NT2/D1 (cell line): ENCODE measurements around the gene FAM111A.
"Not testable (repeated sequence)": the region's sequence is repeated elsewhere in the genome, so short reads cannot be mapped to it uniquely, and the experiment has no call there.

ENCODE experiments used
- DNase-seq: peaks from one replicate; pipeline ENCODE4 v3.0.0-alpha.2; 2011; ENCODE audit warnings: low read depth, low spot score
- H3K27me3 ChIP-seq: 2 replicates; pipeline ENCODE4 v1.6.0; 2011; ENCODE audit warnings: mild to moderate bottlenecking; ENCODE audit not compliant: insufficient read length, insufficient read depth
- H3K36me3 ChIP-seq: 2 replicates; pipeline ENCODE4 v1.6.1; 2011; ENCODE audit warnings: mild to moderate bottlenecking, low read length, mixed read lengths; ENCODE audit not compliant: insufficient read depth, insufficient read length
- H3K4me1 ChIP-seq: 2 replicates; pipeline ENCODE4 v1.5.1; 2011; ENCODE audit not compliant: insufficient read depth, insufficient read length
- H3K4me3 ChIP-seq: 2 replicates; pipeline ENCODE4 v1.5.1; 2011; ENCODE audit warnings: low read depth; ENCODE audit not compliant: insufficient read length
- H3K9ac ChIP-seq: 2 replicates; pipeline ENCODE4 v1.6.0; 2011; ENCODE audit warnings: low read depth; ENCODE audit not compliant: insufficient read length
- H3K9me3 ChIP-seq: 2 replicates; pipeline ENCODE4 v1.5.1; 2011; ENCODE audit warnings: mild to moderate bottlenecking, low read length; ENCODE audit not compliant: insufficient read depth
- SUZ12 ChIP-seq: IDR thresholded peaks from 2 replicates; pipeline ENCODE4 v1.6.1; 2011; ENCODE audit not compliant: insufficient read length, insufficient read depth; ENCODE audit errors: extremely low read depth
- YY1 ChIP-seq: IDR thresholded peaks from 2 replicates; pipeline ENCODE4 v1.6.1; 2011; ENCODE audit not compliant: insufficient read length, insufficient read depth
- ZNF274 ChIP-seq: IDR thresholded peaks from 2 replicates; pipeline ENCODE4 v1.6.1; 2011; ENCODE audit warnings: mild to moderate bottlenecking, low read depth, low read length

Gene FAM111A

GRCh38 chr11:59135648-59136461 is 6.8 kb upstream of the FAM111A start:
- no peak overlapping the region for H3K4me3 ChIP-seq
- no peaks in the 10 kb centered on the region for H3K36me3 ChIP-seq
- TF ChIP-seq SUZ12: no peak
- no peak for TF ChIP-seq YY1
- no peak for TF ChIP-seq ZNF274
- peaks cover 28% of the 10 kb centered on the region; the same call in 1 of the 2 replicates for H3K9me3 ChIP-seq
- peak; percentile 69 for DNase-seq
- H3K9ac ChIP-seq: peak overlapping the region; percentile 65
- no peaks in the 10 kb centered on the region for H3K4me1 ChIP-seq
- H3K27me3 ChIP-seq: peaks cover 13% of the 10 kb centered on the region

- peaks cover 18% of the 10 kb centered on the region for H3K27me3 ChIP-seq
- not testable (repeated sequence) for H3K36me3 ChIP-seq, DNase-seq, H3K4me3 ChIP-seq, H3K9ac ChIP-seq, H3K4me1 ChIP-seq
- H3K9me3 ChIP-seq: peaks cover 21% of the 10 kb centered on the region; the same call in 1 of the 2 replicates
Measured at GRCh38 chr11:59136551-59136950, 6.1 kb upstream of the FAM111A start.

GRCh38 chr11:59137190-59137589 is 5.5 kb upstream of the FAM111A start:
- Histone ChIP-seq H3K36me3 (no peaks in the 10 kb centered on the region), H3K27me3 (peaks cover 22% of the 10 kb centered on the region), H3K4me3 (no peak overlapping the region), H3K4me1 (no peaks in the 10 kb centered on the region), H3K9ac (no peak overlapping the region), H3K9me3 (peaks cover 15% of the 10 kb centered on the region; the same call in 1 of the 2 replicates)
- DNase-seq: no peak
- TF ChIP-seq YY1: no peak
- no peak for TF ChIP-seq SUZ12
- no peak for TF ChIP-seq ZNF274

- 0 out of 2 replicates have a peak, but pooled peaks cover under 1% of the 10 kb centered on the region for H3K9me3 ChIP-seq
- DNase-seq: no peak
- H3K4me1 ChIP-seq: no peaks in the 10 kb centered on the region
Measured at GRCh38 chr11:59138643-59139042, 4.0 kb upstream of the FAM111A start.

GRCh38 chr11:59141191-59141590 is 1.5 kb upstream of the FAM111A start:
- Histone ChIP-seq H3K4me1 (no peaks in the 10 kb centered on the region), H3K36me3 (no peaks in the 10 kb centered on the region), H3K4me3 (no peak overlapping the region), H3K9me3 (peaks cover 9% of the 10 kb centered on the region; the same call in 1 of the 2 replicates), H3K9ac (no peak overlapping the region), H3K27me3 (peaks cover 56% of the 10 kb centered on the region)
- TF ChIP-seq SUZ12 (no peak), ZNF274 (no peak), YY1 (no peak)
- no peak for DNase-seq

More at GRCh38 chr11:59138643-59139042, 4.0 kb upstream of the FAM111A start:
- peaks cover 35% of the 10 kb centered on the region for H3K27me3 ChIP-seq
- no peak for TF ChIP-seq YY1
- TF ChIP-seq ZNF274: no peak
- TF ChIP-seq SUZ12: no peak
- H3K9ac ChIP-seq: no peak overlapping the region
- no peaks in the 10 kb centered on the region for H3K36me3 ChIP-seq
- H3K4me3 ChIP-seq: no peak overlapping the region

GRCh38 chr11:59141673-59142460 is 789 bp upstream of the FAM111A start:
- H3K4me1 ChIP-seq: no peaks in the 10 kb centered on the region
- peaks cover 9% of the 10 kb centered on the region; the same call in 1 of the 2 replicates for H3K9me3 ChIP-seq
- H3K4me3 ChIP-seq: peak overlapping the region; percentile 66
- peaks cover 49% of the 10 kb centered on the region for H3K27me3 ChIP-seq
- TF ChIP-seq ZNF274 (no peak), YY1 (no peak), SUZ12 (no peak)
- H3K9ac ChIP-seq: peak overlapping the region; percentile 67
- DNase-seq: no peak
- no peaks in the 10 kb centered on the region for H3K36me3 ChIP-seq

GRCh38 chr11:59144096-59144495 is 1.4 kb downstream of the FAM111A start:
- no peak overlapping the region for H3K4me3 ChIP-seq
- no peaks in the 10 kb centered on the region for H3K36me3 ChIP-seq
- DNase-seq: no peak
- no peaks in the 10 kb centered on the region for H3K4me1 ChIP-seq
- no peak for TF ChIP-seq YY1
- TF ChIP-seq ZNF274: no peak
- no peak for TF ChIP-seq SUZ12
- no peak overlapping the region for H3K9ac ChIP-seq
- peaks cover 9% of the 10 kb centered on the region; the same call in 1 of the 2 replicates for H3K9me3 ChIP-seq
- peaks cover 42% of the 10 kb centered on the region for H3K27me3 ChIP-seq
